Measurements from ENCODE around the gene ADORA3. TPM values are rescaled to one million over a fixed set of nuclear protein-coding genes. Genes with fewer than 3 reads are reported as not detected.

The ADORA3 gene
- total RNA-seq (ENCODE audit: low replicate concordance): not detected in 2 replicates

GRCh38 chr1:111503585-111504060, at the start of gene ADORA3, which contains the start of gene TMIGD3:
TSS of gene ADORA3 (minus strand) at chr1:111503633. CDS start at chr1:111503354, 279 bp downstream.
TSS of gene TMIGD3 (minus strand) at chr1:111503633. CDS start at chr1:111503354, 279 bp downstream.

Other genes starting within 250 kb of the ADORA3 start
- gene CHIA, start 212.8 kb downstream of the ADORA3 start, total RNA-seq (ENCODE audit: low replicate concordance): not detected in 2 replicates
- gene OVGP1, start 75.9 kb downstream of the ADORA3 start, total RNA-seq (ENCODE audit: low replicate concordance): 0.15 and 0.47 TPM in 2 replicates
- gene WDR77, start 54.4 kb downstream of the ADORA3 start, total RNA-seq (ENCODE audit: low replicate concordance): 28.8 and 33.7 TPM in 2 replicates
- gene ATP5PB, start 54.2 kb downstream of the ADORA3 start, total RNA-seq (ENCODE audit: low replicate concordance): 151 and 303 TPM in 2 replicates
- 0.08 and 0.35 TPM in 2 replicates for gene C1orf162, start 29.6 kb downstream of the ADORA3 start, total RNA-seq (ENCODE audit: low replicate concordance)
- gene TMIGD3, start within 50 bp of the ADORA3 start, total RNA-seq (ENCODE audit: low replicate concordance): not detected in 2 replicates
- 13.2 and 25.5 TPM in 2 replicates for gene RAP1A, start 116.2 kb upstream of the ADORA3 start, total RNA-seq (ENCODE audit: low replicate concordance)
- 1.1 and 5.7 TPM in 2 replicates for gene INKA2, start 235.8 kb upstream of the ADORA3 start, total RNA-seq (ENCODE audit: low replicate concordance)